Measurements from ENCODE around the gene CDH12. TPM values are rescaled to one million over a fixed set of nuclear protein-coding genes. Genes with fewer than 3 reads are reported as not detected.
"Not testable (repeated sequence)": the region's sequence is repeated elsewhere in the genome, so short reads cannot be mapped to it uniquely, and the experiment has no call there.

The CDH12 gene
- polyA plus RNA-seq, 4 donors: 2.6 TPM; not detected in 3

- no peaks in the 10 kb centered on the region for H3K4me1 ChIP-seq (ENCODE audit: control insufficient read depth in 3 of 3, insufficient read depth in 2 of 3, low read depth in 1 of 3, low read length in 2 of 3)
- no peak overlapping the region for H3K27ac ChIP-seq (ENCODE audit: low read depth in 1 of 3, low read length in 2 of 3)
- WGBS, 3 donors: 62 to 80% (median 74%) methylated on average over 4 of the region's 4 CpGs
- H3K9me3 ChIP-seq (ENCODE audit: control insufficient read depth in 2 of 2, insufficient read depth in 1 of 2, low read depth in 1 of 2, low read length in 1 of 2): no peaks in the 10 kb centered on the region
- no peaks in the 10 kb centered on the region for H3K36me3 ChIP-seq (ENCODE audit: control insufficient read depth in 3 of 3, insufficient read depth in 2 of 3, low read depth in 1 of 3, low read length in 3 of 3)
- FAIRE-seq (no peak), DNase-seq (no peak)
- H3K4me3 ChIP-seq (ENCODE audit: low read depth in 1 of 3, low read length in 3 of 3): no peak overlapping the region
- H3K27me3 ChIP-seq (ENCODE audit: control insufficient read depth in 3 of 3, insufficient read depth in 3 of 3, low read length in 3 of 3): no peaks in the 10 kb centered on the region
Observed at GRCh38 chr5:22531986-22532385, 321.2 kb downstream of the CDH12 start.

GRCh38 chr5:22521521-22521920, 331.6 kb downstream of the CDH12 start:
- Histone ChIP-seq H3K27ac (ENCODE audit: low read depth in 1 of 3, low read length in 2 of 3) (no peak overlapping the region), H3K4me3 (ENCODE audit: low read depth in 1 of 3, low read length in 3 of 3) (no peak overlapping the region), H3K36me3 (ENCODE audit: control insufficient read depth in 3 of 3, insufficient read depth in 2 of 3, low read depth in 1 of 3, low read length in 3 of 3) (no peaks in the 10 kb centered on the region), H3K27me3 (ENCODE audit: control insufficient read depth in 3 of 3, insufficient read depth in 3 of 3, low read length in 3 of 3) (no peaks in the 10 kb centered on the region), H3K9me3 (ENCODE audit: control insufficient read depth in 2 of 2, insufficient read depth in 1 of 2, low read depth in 1 of 2, low read length in 1 of 2) (no peaks in the 10 kb centered on the region), H3K4me1 (ENCODE audit: control insufficient read depth in 3 of 3, insufficient read depth in 2 of 3, low read depth in 1 of 3, low read length in 2 of 3) (no peaks in the 10 kb centered on the region)
- DNase-seq (no peak), FAIRE-seq (no peak)
- 62 to 72% (median 64%) methylated on average over 3 of the region's 3 CpGs for WGBS, 3 donors

GRCh38 chr5:22516497-22516896, 336.6 kb downstream of the CDH12 start:
- not testable (repeated sequence) for H3K9me3 ChIP-seq (ENCODE audit: control insufficient read depth in 2 of 2, insufficient read depth in 1 of 2, low read depth in 1 of 2, low read length in 1 of 2); H3K4me1 ChIP-seq (ENCODE audit: control insufficient read depth in 3 of 3, insufficient read depth in 2 of 3, low read depth in 1 of 3, low read length in 2 of 3); H3K27me3 ChIP-seq (ENCODE audit: control insufficient read depth in 3 of 3, insufficient read depth in 3 of 3, low read length in 3 of 3); H3K4me3 ChIP-seq (ENCODE audit: low read depth in 1 of 3, low read length in 3 of 3); H3K27ac ChIP-seq (ENCODE audit: low read depth in 1 of 3, low read length in 2 of 3); FAIRE-seq; H3K36me3 ChIP-seq (ENCODE audit: control insufficient read depth in 3 of 3, insufficient read depth in 2 of 3, low read depth in 1 of 3, low read length in 3 of 3); DNase-seq
- 86 to 98% (median 90%) methylated on average over 7 of the region's 7 CpGs for WGBS, 3 donors

- DNase-seq (no peak), FAIRE-seq (no peak)
- Histone ChIP-seq H3K36me3 (ENCODE audit: control insufficient read depth in 3 of 3, insufficient read depth in 2 of 3, low read depth in 1 of 3, low read length in 3 of 3) (no peaks in the 10 kb centered on the region), H3K4me3 (ENCODE audit: low read depth in 1 of 3, low read length in 3 of 3) (no peak overlapping the region), H3K9me3 (ENCODE audit: control insufficient read depth in 2 of 2, insufficient read depth in 1 of 2, low read depth in 1 of 2, low read length in 1 of 2) (no peaks in the 10 kb centered on the region), H3K27ac (ENCODE audit: low read depth in 1 of 3, low read length in 2 of 3) (no peak overlapping the region), H3K27me3 (ENCODE audit: control insufficient read depth in 3 of 3, insufficient read depth in 3 of 3, low read length in 3 of 3) (no peaks in the 10 kb centered on the region), H3K4me1 (ENCODE audit: control insufficient read depth in 3 of 3, insufficient read depth in 2 of 3, low read depth in 1 of 3, low read length in 2 of 3) (no peaks in the 10 kb centered on the region)
Observed at GRCh38 chr5:22514231-22514630, 338.9 kb downstream of the CDH12 start.

GRCh38 chr5:22505891-22506290, 347.3 kb downstream of the CDH12 start:
- H3K36me3 ChIP-seq (ENCODE audit: control insufficient read depth in 3 of 3, insufficient read depth in 2 of 3, low read depth in 1 of 3, low read length in 3 of 3): no peaks in the 10 kb centered on the region
- FAIRE-seq: no peak
- no peaks in the 10 kb centered on the region for H3K4me1 ChIP-seq (ENCODE audit: control insufficient read depth in 3 of 3, insufficient read depth in 2 of 3, low read depth in 1 of 3, low read length in 2 of 3)
- no peak for DNase-seq
- no peak overlapping the region for H3K27ac ChIP-seq (ENCODE audit: low read depth in 1 of 3, low read length in 2 of 3)
- H3K27me3 ChIP-seq (ENCODE audit: control insufficient read depth in 3 of 3, insufficient read depth in 3 of 3, low read length in 3 of 3): no peaks in the 10 kb centered on the region
- no peaks in the 10 kb centered on the region for H3K9me3 ChIP-seq (ENCODE audit: control insufficient read depth in 2 of 2, insufficient read depth in 1 of 2, low read depth in 1 of 2, low read length in 1 of 2)
- H3K4me3 ChIP-seq (ENCODE audit: low read depth in 1 of 3, low read length in 3 of 3): no peak overlapping the region
- 37 to 48% (median 39%) methylated on average over 3 of the region's 3 CpGs for WGBS, 3 donors

- FAIRE-seq: no peak
- WGBS, 3 donors: 69 to 79% (median 74%) methylated on average over 3 of the region's 3 CpGs
- H3K27ac ChIP-seq (ENCODE audit: low read depth in 1 of 3, low read length in 2 of 3): no peak overlapping the region
- H3K36me3 ChIP-seq (ENCODE audit: control insufficient read depth in 3 of 3, insufficient read depth in 2 of 3, low read depth in 1 of 3, low read length in 3 of 3): no peaks in the 10 kb centered on the region
- no peak overlapping the region for H3K4me3 ChIP-seq (ENCODE audit: low read depth in 1 of 3, low read length in 3 of 3)
- H3K27me3 ChIP-seq (ENCODE audit: control insufficient read depth in 3 of 3, insufficient read depth in 3 of 3, low read length in 3 of 3): no peaks in the 10 kb centered on the region
- DNase-seq: no peak
- no peaks in the 10 kb centered on the region for H3K9me3 ChIP-seq (ENCODE audit: control insufficient read depth in 2 of 2, insufficient read depth in 1 of 2, low read depth in 1 of 2, low read length in 1 of 2)
- H3K4me1 ChIP-seq (ENCODE audit: control insufficient read depth in 3 of 3, insufficient read depth in 2 of 3, low read depth in 1 of 3, low read length in 2 of 3): no peaks in the 10 kb centered on the region
Observed at GRCh38 chr5:22504411-22504810, 348.7 kb downstream of the CDH12 start.

GRCh38 chr5:22500556-22500955, 352.6 kb downstream of the CDH12 start:
- H3K4me1 ChIP-seq (ENCODE audit: control insufficient read depth in 3 of 3, insufficient read depth in 2 of 3, low read depth in 1 of 3, low read length in 2 of 3): no peaks in the 10 kb centered on the region
- DNase-seq (no peak), FAIRE-seq (no peak)
- no peaks in the 10 kb centered on the region for H3K9me3 ChIP-seq (ENCODE audit: control insufficient read depth in 2 of 2, insufficient read depth in 1 of 2, low read depth in 1 of 2, low read length in 1 of 2)
- no peak overlapping the region for H3K4me3 ChIP-seq (ENCODE audit: low read depth in 1 of 3, low read length in 3 of 3)
- 69 to 83% (median 73%) methylated on average over 1 of the region's 1 CpG for WGBS, 3 donors
- no peaks in the 10 kb centered on the region for H3K27me3 ChIP-seq (ENCODE audit: control insufficient read depth in 3 of 3, insufficient read depth in 3 of 3, low read length in 3 of 3)
- no peaks in the 10 kb centered on the region for H3K36me3 ChIP-seq (ENCODE audit: control insufficient read depth in 3 of 3, insufficient read depth in 2 of 3, low read depth in 1 of 3, low read length in 3 of 3)
- H3K27ac ChIP-seq (ENCODE audit: low read depth in 1 of 3, low read length in 2 of 3): no peak overlapping the region

- WGBS, 3 donors: 55 to 59% (median 57%) methylated on average over 4 of the region's 4 CpGs
- Histone ChIP-seq H3K27me3 (ENCODE audit: control insufficient read depth in 3 of 3, insufficient read depth in 3 of 3, low read length in 3 of 3) (no peaks in the 10 kb centered on the region), H3K4me3 (ENCODE audit: low read depth in 1 of 3, low read length in 3 of 3) (no peak overlapping the region), H3K4me1 (ENCODE audit: control insufficient read depth in 3 of 3, insufficient read depth in 2 of 3, low read depth in 1 of 3, low read length in 2 of 3) (no peaks in the 10 kb centered on the region), H3K27ac (ENCODE audit: low read depth in 1 of 3, low read length in 2 of 3) (no peak overlapping the region), H3K9me3 (ENCODE audit: control insufficient read depth in 2 of 2, insufficient read depth in 1 of 2, low read depth in 1 of 2, low read length in 1 of 2) (no peaks in the 10 kb centered on the region), H3K36me3 (ENCODE audit: control insufficient read depth in 3 of 3, insufficient read depth in 2 of 3, low read depth in 1 of 3, low read length in 3 of 3) (no peaks in the 10 kb centered on the region)
- DNase-seq (no peak), FAIRE-seq (no peak)
Observed at GRCh38 chr5:22496666-22497065, 356.5 kb downstream of the CDH12 start.

- DNase-seq (no peak), FAIRE-seq (no peak)
- H3K27ac ChIP-seq (ENCODE audit: low read depth in 1 of 3, low read length in 2 of 3): no peak overlapping the region
- no peaks in the 10 kb centered on the region for H3K27me3 ChIP-seq (ENCODE audit: control insufficient read depth in 3 of 3, insufficient read depth in 3 of 3, low read length in 3 of 3)
- H3K9me3 ChIP-seq (ENCODE audit: control insufficient read depth in 2 of 2, insufficient read depth in 1 of 2, low read depth in 1 of 2, low read length in 1 of 2): no peaks in the 10 kb centered on the region
- WGBS, 3 donors: 66 to 80% (median 70%) methylated on average over 2 of the region's 2 CpGs
- no peaks in the 10 kb centered on the region for H3K4me1 ChIP-seq (ENCODE audit: control insufficient read depth in 3 of 3, insufficient read depth in 2 of 3, low read depth in 1 of 3, low read length in 2 of 3)
- no peaks in the 10 kb centered on the region for H3K36me3 ChIP-seq (ENCODE audit: control insufficient read depth in 3 of 3, insufficient read depth in 2 of 3, low read depth in 1 of 3, low read length in 3 of 3)
- H3K4me3 ChIP-seq (ENCODE audit: low read depth in 1 of 3, low read length in 3 of 3): no peak overlapping the region
Observed at GRCh38 chr5:22495016-22495720, 358.0 kb downstream of the CDH12 start.

Data from small intestine (tissue), 7 donors.